ENCODE results near the gene CENPN. TPM values are rescaled to one million over a fixed set of nuclear protein-coding genes. Genes with fewer than 3 reads are reported as not detected.
A peak's percentile ranks its signal among the peaks of the same experiment; 100 is the strongest.

Gene CENPN
- total and polyA plus RNA-seq, 2 of the 13 experiments (the other 11 are each of a cell fraction or from before 2014, with no cell fraction given), result 29.7 to 129 TPM

DNA sequence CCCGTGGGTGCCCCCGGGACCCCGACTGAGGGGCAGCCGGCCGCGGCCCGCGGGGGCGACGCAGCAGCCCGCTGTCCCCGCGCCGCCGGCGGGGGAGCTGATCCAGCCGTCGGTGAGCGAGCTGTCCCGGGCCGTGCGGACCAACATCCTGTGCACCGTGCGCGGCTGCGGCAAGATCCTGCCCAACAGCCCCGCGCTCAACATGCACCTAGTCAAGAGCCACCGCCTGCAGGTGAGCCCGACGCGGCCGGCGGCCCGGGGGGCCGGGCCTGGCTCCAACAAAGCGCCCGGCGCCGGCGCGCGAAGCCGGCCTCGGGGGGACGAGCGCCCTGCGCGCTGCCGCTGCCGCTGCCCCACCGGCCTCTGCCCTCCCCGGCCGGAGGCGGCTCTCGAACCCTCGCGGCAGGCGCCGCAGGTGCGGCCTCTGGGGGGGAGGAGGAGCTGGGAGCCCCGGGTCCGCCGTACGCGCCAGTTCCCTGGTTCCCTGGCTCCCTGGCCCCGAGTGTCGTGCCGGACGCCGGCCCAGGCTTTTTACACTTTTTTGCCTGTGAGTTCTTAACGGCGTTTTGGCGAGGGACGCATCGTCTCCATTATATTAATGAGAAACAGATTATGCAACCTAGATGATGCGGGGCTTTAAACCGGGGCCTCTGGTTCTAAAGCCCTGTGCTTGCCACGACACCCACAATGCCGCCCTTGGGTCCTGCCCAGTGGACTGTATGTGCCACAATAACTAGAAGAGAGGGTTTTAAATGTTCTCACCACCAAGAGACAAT lies 29.1 kb downstream of the CENPN start (continued):
- TF ChIP-seq, protein P1, sequence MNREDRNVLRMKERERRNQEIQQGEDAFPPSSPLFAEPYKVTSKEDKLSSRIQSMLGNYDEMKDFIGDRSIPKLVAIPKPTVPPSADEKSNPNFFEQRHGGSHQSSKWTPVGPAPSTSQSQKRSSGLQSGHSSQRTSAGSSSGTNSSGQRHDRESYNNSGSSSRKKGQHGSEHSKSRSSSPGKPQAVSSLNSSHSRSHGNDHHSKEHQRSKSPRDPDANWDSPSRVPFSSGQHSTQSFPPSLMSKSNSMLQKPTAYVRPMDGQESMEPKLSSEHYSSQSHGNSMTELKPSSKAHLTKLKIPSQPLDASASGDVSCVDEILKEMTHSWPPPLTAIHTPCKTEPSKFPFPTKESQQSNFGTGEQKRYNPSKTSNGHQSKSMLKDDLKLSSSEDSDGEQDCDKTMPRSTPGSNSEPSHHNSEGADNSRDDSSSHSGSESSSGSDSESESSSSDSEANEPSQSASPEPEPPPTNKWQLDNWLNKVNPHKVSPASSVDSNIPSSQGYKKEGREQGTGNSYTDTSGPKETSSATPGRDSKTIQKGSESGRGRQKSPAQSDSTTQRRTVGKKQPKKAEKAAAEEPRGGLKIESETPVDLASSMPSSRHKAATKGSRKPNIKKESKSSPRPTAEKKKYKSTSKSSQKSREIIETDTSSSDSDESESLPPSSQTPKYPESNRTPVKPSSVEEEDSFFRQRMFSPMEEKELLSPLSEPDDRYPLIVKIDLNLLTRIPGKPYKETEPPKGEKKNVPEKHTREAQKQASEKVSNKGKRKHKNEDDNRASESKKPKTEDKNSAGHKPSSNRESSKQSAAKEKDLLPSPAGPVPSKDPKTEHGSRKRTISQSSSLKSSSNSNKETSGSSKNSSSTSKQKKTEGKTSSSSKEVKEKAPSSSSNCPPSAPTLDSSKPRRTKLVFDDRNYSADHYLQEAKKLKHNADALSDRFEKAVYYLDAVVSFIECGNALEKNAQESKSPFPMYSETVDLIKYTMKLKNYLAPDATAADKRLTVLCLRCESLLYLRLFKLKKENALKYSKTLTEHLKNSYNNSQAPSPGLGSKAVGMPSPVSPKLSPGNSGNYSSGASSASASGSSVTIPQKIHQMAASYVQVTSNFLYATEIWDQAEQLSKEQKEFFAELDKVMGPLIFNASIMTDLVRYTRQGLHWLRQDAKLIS (CRISPR knock-in tag; IDR thresholded peaks at IDR 0.05), result no peak
- TF ChIP-seq HNF4A (CRISPR knock-in tag; IDR thresholded peaks at IDR 0.05) (no peak), HMG20A (CRISPR knock-in tag; IDR thresholded peaks at IDR 0.05; ENCODE audit: borderline replicate concordance) (no peak), HDAC6 (IDR thresholded peaks at IDR 0.05; ENCODE audit: low read depth, low read length) (no peak), ZNF329 (CRISPR knock-in tag; IDR thresholded peaks at IDR 0.05; ENCODE audit: low read depth) (peak; percentile 66; the same call in 1 of the 2 replicates), GABPA (IDR thresholded peaks at IDR 0.05; ENCODE audit: low read depth, low read length) (no peak), GABPA (CRISPR knock-in tag; IDR thresholded peaks at IDR 0.05; ENCODE audit: low read depth) (no peak), SAP130 (CRISPR knock-in tag; IDR thresholded peaks at IDR 0.05; ENCODE audit: low read depth) (peak; percentile 18; the same call in 1 of the 2 replicates), ZNF792 (CRISPR knock-in tag; IDR thresholded peaks at IDR 0.05) (no peak)
- TF ChIP-seq, protein P2, sequence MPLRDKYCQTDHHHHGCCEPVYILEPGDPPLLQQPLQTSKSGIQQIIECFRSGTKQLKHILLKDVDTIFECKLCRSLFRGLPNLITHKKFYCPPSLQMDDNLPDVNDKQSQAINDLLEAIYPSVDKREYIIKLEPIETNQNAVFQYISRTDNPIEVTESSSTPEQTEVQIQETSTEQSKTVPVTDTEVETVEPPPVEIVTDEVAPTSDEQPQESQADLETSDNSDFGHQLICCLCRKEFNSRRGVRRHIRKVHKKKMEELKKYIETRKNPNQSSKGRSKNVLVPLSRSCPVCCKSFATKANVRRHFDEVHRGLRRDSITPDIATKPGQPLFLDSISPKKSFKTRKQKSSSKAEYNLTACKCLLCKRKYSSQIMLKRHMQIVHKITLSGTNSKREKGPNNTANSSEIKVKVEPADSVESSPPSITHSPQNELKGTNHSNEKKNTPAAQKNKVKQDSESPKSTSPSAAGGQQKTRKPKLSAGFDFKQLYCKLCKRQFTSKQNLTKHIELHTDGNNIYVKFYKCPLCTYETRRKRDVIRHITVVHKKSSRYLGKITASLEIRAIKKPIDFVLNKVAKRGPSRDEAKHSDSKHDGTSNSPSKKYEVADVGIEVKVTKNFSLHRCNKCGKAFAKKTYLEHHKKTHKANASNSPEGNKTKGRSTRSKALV (CRISPR knock-in tag; IDR thresholded peaks at IDR 0.05), result 0 out of 2 replicates have a peak, but pooled peaks have one; percentile 3
- TF ChIP-seq, protein P3, sequence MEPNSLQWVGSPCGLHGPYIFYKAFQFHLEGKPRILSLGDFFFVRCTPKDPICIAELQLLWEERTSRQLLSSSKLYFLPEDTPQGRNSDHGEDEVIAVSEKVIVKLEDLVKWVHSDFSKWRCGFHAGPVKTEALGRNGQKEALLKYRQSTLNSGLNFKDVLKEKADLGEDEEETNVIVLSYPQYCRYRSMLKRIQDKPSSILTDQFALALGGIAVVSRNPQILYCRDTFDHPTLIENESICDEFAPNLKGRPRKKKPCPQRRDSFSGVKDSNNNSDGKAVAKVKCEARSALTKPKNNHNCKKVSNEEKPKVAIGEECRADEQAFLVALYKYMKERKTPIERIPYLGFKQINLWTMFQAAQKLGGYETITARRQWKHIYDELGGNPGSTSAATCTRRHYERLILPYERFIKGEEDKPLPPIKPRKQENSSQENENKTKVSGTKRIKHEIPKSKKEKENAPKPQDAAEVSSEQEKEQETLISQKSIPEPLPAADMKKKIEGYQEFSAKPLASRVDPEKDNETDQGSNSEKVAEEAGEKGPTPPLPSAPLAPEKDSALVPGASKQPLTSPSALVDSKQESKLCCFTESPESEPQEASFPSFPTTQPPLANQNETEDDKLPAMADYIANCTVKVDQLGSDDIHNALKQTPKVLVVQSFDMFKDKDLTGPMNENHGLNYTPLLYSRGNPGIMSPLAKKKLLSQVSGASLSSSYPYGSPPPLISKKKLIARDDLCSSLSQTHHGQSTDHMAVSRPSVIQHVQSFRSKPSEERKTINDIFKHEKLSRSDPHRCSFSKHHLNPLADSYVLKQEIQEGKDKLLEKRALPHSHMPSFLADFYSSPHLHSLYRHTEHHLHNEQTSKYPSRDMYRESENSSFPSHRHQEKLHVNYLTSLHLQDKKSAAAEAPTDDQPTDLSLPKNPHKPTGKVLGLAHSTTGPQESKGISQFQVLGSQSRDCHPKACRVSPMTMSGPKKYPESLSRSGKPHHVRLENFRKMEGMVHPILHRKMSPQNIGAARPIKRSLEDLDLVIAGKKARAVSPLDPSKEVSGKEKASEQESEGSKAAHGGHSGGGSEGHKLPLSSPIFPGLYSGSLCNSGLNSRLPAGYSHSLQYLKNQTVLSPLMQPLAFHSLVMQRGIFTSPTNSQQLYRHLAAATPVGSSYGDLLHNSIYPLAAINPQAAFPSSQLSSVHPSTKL (CRISPR knock-in tag; IDR thresholded peaks at IDR 0.05), result no peak
- TF ChIP-seq, protein P4, sequence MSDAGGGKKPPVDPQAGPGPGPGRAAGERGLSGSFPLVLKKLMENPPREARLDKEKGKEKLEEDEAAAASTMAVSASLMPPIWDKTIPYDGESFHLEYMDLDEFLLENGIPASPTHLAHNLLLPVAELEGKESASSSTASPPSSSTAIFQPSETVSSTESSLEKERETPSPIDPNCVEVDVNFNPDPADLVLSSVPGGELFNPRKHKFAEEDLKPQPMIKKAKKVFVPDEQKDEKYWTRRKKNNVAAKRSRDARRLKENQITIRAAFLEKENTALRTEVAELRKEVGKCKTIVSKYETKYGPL (CRISPR knock-in tag; IDR thresholded peaks at IDR 0.05), result peak; percentile 46; the same call in 1 of the 2 replicates
- TF ChIP-seq, protein P5, sequence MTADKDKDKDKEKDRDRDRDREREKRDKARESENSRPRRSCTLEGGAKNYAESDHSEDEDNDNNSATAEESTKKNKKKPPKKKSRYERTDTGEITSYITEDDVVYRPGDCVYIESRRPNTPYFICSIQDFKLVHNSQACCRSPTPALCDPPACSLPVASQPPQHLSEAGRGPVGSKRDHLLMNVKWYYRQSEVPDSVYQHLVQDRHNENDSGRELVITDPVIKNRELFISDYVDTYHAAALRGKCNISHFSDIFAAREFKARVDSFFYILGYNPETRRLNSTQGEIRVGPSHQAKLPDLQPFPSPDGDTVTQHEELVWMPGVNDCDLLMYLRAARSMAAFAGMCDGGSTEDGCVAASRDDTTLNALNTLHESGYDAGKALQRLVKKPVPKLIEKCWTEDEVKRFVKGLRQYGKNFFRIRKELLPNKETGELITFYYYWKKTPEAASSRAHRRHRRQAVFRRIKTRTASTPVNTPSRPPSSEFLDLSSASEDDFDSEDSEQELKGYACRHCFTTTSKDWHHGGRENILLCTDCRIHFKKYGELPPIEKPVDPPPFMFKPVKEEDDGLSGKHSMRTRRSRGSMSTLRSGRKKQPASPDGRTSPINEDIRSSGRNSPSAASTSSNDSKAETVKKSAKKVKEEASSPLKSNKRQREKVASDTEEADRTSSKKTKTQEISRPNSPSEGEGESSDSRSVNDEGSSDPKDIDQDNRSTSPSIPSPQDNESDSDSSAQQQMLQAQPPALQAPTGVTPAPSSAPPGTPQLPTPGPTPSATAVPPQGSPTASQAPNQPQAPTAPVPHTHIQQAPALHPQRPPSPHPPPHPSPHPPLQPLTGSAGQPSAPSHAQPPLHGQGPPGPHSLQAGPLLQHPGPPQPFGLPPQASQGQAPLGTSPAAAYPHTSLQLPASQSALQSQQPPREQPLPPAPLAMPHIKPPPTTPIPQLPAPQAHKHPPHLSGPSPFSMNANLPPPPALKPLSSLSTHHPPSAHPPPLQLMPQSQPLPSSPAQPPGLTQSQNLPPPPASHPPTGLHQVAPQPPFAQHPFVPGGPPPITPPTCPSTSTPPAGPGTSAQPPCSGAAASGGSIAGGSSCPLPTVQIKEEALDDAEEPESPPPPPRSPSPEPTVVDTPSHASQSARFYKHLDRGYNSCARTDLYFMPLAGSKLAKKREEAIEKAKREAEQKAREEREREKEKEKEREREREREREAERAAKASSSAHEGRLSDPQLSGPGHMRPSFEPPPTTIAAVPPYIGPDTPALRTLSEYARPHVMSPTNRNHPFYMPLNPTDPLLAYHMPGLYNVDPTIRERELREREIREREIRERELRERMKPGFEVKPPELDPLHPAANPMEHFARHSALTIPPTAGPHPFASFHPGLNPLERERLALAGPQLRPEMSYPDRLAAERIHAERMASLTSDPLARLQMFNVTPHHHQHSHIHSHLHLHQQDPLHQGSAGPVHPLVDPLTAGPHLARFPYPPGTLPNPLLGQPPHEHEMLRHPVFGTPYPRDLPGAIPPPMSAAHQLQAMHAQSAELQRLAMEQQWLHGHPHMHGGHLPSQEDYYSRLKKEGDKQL (CRISPR knock-in tag; IDR thresholded peaks at IDR 0.05; ENCODE audit: low read depth), result no peak

Measured in HepG2 (cell line).